Retinal pigment epithelial cell (primary cell): ENCODE results near the gene TMEM40.

Source experiments
- DNase-seq: peaks from one replicate; pipeline ENCODE4 v3.0.0-alpha.2; 2010; ENCODE audit warnings: low read depth
- H3K4me3 ChIP-seq: 2 replicates; pipeline ENCODE4 v1.5.1; 2011; ENCODE audit warnings: mild to moderate bottlenecking, low read length, control low read depth, moderate library complexity
- TF ChIP-seq, protein P1 (sequence below): conservative IDR thresholded peaks from 2 replicates; pipeline ENCODE4 v1.5.1; 2011; ENCODE audit warnings: low read depth, low read length, control low read depth, inconsistent platforms

TMEM40 gene

DNA sequence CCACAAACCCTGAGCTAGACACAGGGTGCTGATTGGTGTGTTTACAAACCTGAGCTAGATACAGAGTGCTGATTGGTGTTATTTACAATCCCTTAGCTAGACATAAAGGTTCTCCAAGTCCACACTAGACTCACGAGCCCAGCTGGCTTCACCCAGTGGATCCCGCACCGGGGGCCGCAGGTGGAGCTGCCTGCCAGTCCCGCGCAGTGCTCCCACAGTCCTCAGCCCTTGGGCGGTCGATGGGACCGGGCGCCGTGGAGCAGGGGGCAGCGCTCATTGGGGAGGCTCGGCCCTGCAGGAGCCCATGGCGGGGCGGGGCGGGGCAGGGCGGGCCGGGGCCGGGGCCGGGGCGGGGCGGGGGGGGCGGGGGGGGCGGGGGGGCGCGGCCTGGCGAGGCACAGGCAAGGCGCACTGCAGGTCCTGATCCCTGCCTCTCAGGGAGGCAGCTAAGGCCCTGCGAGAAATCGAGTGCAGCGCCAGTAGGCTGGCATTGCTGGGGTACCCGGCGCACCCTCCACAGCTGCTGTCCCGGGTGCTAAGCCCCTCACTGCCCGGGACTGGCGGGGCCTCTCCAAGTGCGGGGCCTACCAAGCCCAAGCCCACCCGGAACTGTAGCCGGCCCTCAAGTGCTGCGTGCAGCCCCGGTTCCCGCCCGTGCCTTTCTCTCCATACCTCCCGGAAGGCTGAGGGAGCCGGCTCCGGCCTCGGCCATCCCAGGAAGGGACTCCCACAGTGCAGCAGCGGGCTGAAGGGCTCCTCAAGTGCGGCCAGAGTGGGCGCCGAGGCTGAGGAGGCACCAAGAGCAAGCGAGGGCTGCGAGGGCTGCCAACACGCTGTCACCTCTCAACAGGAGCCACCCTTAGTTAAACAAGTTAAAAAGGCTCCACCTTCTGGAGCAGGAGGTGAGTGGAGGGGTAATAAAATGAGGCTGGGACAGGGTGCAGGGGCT lies 9.8 kb upstream of the TMEM40 start:
- H3K4me3 ChIP-seq: no peak overlapping the region
- TF ChIP-seq, protein P1, sequence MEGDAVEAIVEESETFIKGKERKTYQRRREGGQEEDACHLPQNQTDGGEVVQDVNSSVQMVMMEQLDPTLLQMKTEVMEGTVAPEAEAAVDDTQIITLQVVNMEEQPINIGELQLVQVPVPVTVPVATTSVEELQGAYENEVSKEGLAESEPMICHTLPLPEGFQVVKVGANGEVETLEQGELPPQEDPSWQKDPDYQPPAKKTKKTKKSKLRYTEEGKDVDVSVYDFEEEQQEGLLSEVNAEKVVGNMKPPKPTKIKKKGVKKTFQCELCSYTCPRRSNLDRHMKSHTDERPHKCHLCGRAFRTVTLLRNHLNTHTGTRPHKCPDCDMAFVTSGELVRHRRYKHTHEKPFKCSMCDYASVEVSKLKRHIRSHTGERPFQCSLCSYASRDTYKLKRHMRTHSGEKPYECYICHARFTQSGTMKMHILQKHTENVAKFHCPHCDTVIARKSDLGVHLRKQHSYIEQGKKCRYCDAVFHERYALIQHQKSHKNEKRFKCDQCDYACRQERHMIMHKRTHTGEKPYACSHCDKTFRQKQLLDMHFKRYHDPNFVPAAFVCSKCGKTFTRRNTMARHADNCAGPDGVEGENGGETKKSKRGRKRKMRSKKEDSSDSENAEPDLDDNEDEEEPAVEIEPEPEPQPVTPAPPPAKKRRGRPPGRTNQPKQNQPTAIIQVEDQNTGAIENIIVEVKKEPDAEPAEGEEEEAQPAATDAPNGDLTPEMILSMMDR: no peak
- DNase-seq: no peak

DNA sequence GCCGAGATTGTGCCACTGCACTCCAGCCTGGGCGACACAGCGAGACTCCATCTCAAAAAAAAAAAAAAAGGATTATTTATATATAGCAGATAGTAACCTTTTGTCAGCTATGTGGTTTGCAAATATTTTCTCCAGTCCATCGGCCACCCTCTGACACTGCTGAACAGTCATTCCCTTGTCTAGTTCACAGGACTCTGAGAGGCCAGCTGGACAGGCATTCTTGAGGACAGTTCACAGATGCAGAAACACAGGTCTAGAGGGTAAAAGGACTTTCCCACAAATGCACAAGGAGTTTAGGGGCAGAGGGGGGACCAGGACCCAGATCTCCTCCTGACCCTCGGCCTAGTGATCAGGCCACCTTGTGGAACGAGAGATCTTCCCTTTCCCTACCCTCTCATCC lies 7.5 kb upstream of the TMEM40 start:
- no peak for DNase-seq
- TF ChIP-seq, protein P1: no peak
- no peak overlapping the region for H3K4me3 ChIP-seq

DNA sequence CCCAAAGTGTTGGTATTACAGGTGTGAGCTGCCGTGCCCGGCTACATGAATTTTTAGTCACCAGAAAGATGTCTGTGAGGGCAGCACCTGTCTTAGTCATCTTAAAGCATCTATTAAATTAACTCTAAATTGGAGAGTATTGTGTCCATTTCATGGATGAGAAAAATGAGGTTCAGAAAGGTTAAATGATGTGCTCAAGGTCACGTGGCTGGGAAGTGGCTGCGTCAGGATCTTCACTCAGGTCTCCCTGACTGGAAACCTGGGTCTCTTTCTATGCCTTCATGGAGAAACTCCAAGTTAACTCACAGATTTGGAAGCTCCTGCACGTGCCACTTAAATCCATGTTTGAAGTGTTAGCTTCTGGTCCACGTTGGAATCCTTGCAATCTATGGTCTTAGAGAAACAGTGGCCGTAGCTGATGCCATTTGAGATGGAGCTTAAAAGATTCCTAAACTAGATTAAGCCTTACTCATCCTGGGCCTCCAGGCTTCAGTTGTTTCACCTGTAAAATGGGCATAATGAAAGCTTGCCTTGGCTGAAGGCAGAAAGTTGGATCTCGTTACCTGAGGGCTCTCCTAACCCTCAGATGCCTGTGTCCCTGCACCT lies 5.2 kb upstream of the TMEM40 start:
- H3K4me3 ChIP-seq: no peak overlapping the region
- TF ChIP-seq, protein P1: no peak

DNA sequence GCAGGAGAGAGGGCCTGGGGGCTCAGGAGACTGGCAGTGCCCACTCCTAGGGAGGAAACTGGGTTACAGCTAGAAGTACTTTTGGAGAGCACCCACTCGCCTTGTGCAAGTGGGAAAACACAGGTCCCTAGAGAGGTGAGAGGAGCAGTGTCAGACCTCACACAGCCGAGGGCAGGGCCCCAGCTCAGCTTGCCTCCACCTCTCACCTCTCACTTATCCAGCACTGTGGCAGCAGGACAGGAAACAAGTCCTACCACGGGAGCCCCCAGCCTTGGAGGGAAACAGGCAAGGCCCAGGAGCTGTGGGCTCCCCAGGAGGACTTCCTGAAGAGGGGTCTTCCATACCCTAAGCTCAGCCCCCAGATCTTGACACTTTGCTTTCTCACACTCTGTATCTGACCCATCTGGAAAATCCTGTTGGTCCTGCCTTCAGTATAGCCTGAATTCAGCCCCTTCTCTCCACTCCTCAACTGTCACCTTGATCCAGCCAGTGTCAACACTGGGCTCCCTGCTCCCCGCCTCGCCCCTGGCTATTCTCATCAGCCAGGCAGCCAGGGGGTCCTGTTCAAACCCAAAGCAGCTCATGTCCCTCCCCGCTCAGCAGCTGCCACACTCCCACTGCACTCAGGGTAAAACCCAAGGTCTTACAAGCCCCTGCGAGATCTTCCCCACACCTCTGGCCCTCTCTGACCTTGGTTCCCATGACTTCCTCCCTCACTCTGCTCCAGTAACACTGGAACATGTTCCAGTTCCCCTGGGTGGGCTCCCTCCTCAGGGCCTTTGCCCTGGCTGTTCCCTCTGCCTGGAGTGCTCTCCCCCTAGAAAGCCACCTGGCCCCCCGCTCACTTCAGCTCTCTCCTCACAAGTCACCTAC lies 870 bp upstream of the TMEM40 start:
- no peak overlapping the region for H3K4me3 ChIP-seq
- TF ChIP-seq, protein P1: no peak

More for the DNA sequence above, 5.2 kb upstream of the TMEM40 start:
- no peak for DNase-seq

DNA sequence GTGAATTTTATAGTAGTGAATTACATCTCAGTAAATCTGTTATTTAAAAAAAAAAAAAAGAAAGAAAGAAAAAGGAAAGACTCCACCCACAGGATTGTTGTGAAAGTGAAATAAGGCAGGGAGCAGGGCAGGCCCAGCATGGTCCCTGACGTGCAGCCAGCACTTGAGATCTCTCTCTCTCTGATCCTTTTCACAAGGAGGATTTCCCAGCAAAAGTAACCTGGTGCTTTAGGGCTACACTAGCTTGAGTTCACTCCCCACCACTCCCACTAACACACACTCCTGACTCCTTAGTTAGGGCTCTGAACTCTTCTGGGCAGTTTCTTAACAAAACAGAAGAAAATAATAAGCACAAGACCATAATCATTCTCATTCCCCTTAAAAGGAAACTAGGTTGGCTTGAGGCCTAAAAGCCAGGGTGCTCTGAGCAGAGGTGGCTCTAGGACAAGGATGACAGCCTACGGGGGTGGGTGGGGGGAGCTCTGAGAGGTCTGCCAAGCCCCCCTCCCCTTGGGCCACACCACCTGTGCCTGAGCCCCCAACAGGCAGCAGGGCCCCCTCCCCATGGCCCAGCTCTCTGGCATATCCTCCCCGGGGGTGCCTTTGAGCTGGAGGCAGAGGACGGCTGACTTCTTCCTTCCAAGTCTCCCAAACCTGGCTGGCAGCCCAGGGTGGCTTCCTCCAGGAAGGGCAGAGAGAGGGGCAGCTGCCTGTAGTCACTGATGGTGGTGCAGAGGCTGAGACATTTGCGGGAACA lies 856 bp downstream of the TMEM40 start:
- TF ChIP-seq, protein P1: no peak
- DNase-seq: peak; percentile 72
- H3K4me3 ChIP-seq: no peak overlapping the region

More for the DNA sequence above, 870 bp upstream of the TMEM40 start:
- no peak for DNase-seq

DNA sequence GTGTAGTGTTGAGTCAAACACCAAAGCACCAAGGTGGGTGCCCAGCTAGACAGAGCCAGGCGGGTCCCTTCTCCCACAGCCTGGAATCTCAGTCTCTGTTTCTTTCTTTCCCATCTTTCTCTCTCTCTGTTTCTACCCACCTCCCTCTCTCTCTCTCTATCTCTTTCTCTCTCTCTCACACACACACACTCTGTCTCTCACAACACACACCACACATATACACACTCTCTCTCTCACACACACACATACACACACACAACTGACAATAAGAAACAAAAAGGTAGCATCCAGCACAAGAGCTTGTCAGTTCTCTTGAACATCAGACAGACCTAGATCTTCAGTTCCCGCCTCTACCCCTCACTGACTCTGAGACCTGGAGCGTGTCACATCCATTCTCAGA lies 2.4 kb downstream of the TMEM40 start:
- no peak for DNase-seq
- TF ChIP-seq, protein P1: no peak
- H3K4me3 ChIP-seq: no peak overlapping the region
